H1 (cell line): ENCODE measurements around the gene HORMAD2. TPM values are rescaled to one million over a fixed set of nuclear protein-coding genes. Genes with fewer than 3 reads are reported as not detected.

Experiments
- CTCF ChIA-PET: fragments of 300-600 bp; sonication (Branson Sonifier 250); formaldehyde crosslinking; loops from one replicate; lab custom pipeline; 2021; ENCODE audit not compliant: partially characterized antibody; lab: Charles Lee
- POLR2A ChIA-PET: fragments of 300-600 bp; sonication (Branson Sonifier 250); formaldehyde crosslinking; loops from one replicate; lab custom pipeline; 2021; ENCODE audit warnings: inconsistent platforms; ENCODE audit not compliant: partially characterized antibody; lab: Charles Lee
- DNase-seq, 2 experiments: peaks; one replicate each; pipeline versions ENCODE4 v3.0.0 to v3.0.0-alpha.2; 2010 to 2022; ENCODE audit warnings: low spot score in 2 of 2, low read depth in 1 of 2, mixed read lengths in 1 of 2
- FAIRE-seq: peaks from 2 replicates; lab custom pipeline; 2011; peaks lifted over from hg19 to GRCh38; lab: Jason Lieb, UNC
- H2AFZ ChIP-seq: 2 replicates; pipeline ENCODE4 v1.8.1; 2012; ENCODE audit warnings: low read length, inconsistent platforms
- H2AK5ac ChIP-seq: 2 replicates; pipeline ENCODE4 v1.6.1; 2013; ENCODE audit warnings: low read depth, low read length
- H2BK120ac ChIP-seq: replicated peaks from 2 replicates; pipeline ENCODE3; 2013; ENCODE audit warnings: low read depth, low read length, inconsistent platforms
- H2BK12ac ChIP-seq: 2 replicates; pipeline ENCODE4 v1.6.1; 2013; ENCODE audit warnings: low read depth, low read length
- H2BK15ac ChIP-seq: 2 replicates; pipeline ENCODE4 v1.6.1; 2013; ENCODE audit warnings: low read length
- H2BK20ac ChIP-seq: 2 replicates; pipeline ENCODE4 v1.6.1; 2013; ENCODE audit warnings: low read length
- H2BK5ac ChIP-seq: 2 replicates; pipeline ENCODE4 v1.6.1; 2013; ENCODE audit warnings: low read depth, low read length
- H3K14ac ChIP-seq: 2 replicates; pipeline ENCODE4 v1.6.1; 2013; ENCODE audit warnings: inconsistent platforms; ENCODE audit not compliant: insufficient read length
- H3K18ac ChIP-seq: 2 replicates; pipeline ENCODE4 v1.6.1; 2013; ENCODE audit warnings: low read length; ENCODE audit errors: extremely low read depth
- H3K23ac ChIP-seq: 2 replicates; pipeline ENCODE4 v1.6.1; 2013; ENCODE audit warnings: inconsistent platforms; ENCODE audit not compliant: insufficient read length
- H3K23me2 ChIP-seq: 2 replicates; pipeline ENCODE4 v1.6.1; 2013; ENCODE audit warnings: low read depth, low read length
- H3K27ac ChIP-seq: 2 replicates; pipeline ENCODE4 v1.6.1; 2011; ENCODE audit warnings: low read depth, low read length, inconsistent platforms
- H3K27me3 ChIP-seq, 4 experiments: replicated peaks in 1 of 4; 1 replicate in 1 of 4; 2 replicates in 3 of 4; pipeline versions ENCODE4 v1.6.1 to v1.8.1; 2011 to 2013; ENCODE audit warnings: low read length in 3 of 4, mild to moderate bottlenecking in 3 of 4, inconsistent platforms in 2 of 4, mixed read lengths in 2 of 4, moderate library complexity in 1 of 4; ENCODE audit not compliant: control insufficient read depth in 3 of 4, insufficient read depth in 3 of 4; ENCODE audit errors: extremely low read depth in 1 of 4
- H3K36me3 ChIP-seq, 4 experiments: 2 replicates each; pipeline versions ENCODE4 v1.6.1 to v1.8.1; 2011 to 2013; ENCODE audit warnings: mild to moderate bottlenecking in 4 of 4, low read length in 3 of 4, moderate library complexity in 2 of 4, control low read depth in 1 of 4, inconsistent platforms in 1 of 4; ENCODE audit not compliant: insufficient read depth in 4 of 4, control insufficient read depth in 2 of 4
- H3K4ac ChIP-seq: replicated peaks from 2 replicates; pipeline ENCODE3; 2013; ENCODE audit warnings: low read length, low read depth, mixed read lengths, inconsistent platforms; ENCODE audit not compliant: insufficient read length
- H3K4me1 ChIP-seq, 4 experiments: replicated peaks in 1 of 4; 1 replicate in 1 of 4; 2 replicates in 3 of 4; pipeline versions ENCODE4 v1.6.1 to v1.8.1; 2011 to 2013; ENCODE audit warnings: low read length in 3 of 4, inconsistent platforms in 2 of 4, mixed read lengths in 1 of 4; ENCODE audit not compliant: insufficient read depth in 4 of 4, control insufficient read depth in 3 of 4
- H3K4me2 ChIP-seq, 2 experiments: 2 replicates each; pipeline versions ENCODE4 v1.6.1 to v1.8.1; 2011 to 2013; ENCODE audit warnings: low read depth in 2 of 2, low read length in 2 of 2, control low read depth in 1 of 2, inconsistent platforms in 1 of 2, mild to moderate bottlenecking in 1 of 2; ENCODE audit not compliant: insufficient read depth in 1 of 2
- H3K4me3 ChIP-seq, 4 experiments: fragments of 200-600, 300-600 bp in 1 of 4; sonication (generic), shearing (Covaris generic), sonication (Bioruptor Twin) in 1 of 4; 2 replicates each; pipeline versions ENCODE4 v1.5.1 to v1.8.1; 2011 to 2016; ENCODE audit warnings: low read length in 4 of 4, low read depth in 3 of 4, control low read depth in 2 of 4, inconsistent platforms in 2 of 4, mild to moderate bottlenecking in 2 of 4, mixed read lengths in 1 of 4, moderate library complexity in 1 of 4; ENCODE audit not compliant: insufficient read depth in 2 of 4; ENCODE audit errors: extremely low read depth in 1 of 4
- H3K56ac ChIP-seq: replicated peaks from 2 replicates; pipeline ENCODE3; 2013; ENCODE audit warnings: low read depth, mild to moderate bottlenecking, mixed read lengths, low read length, inconsistent platforms; ENCODE audit not compliant: insufficient read length
- H3K79me1 ChIP-seq: 2 replicates; pipeline ENCODE4 v1.6.1; 2013; ENCODE audit warnings: low read depth, low read length, control low read depth
- H3K79me2 ChIP-seq, 2 experiments: 2 replicates each; pipeline versions ENCODE4 v1.6.1 to v1.8.1; 2012 to 2013; ENCODE audit warnings: low read length in 2 of 2, mild to moderate bottlenecking in 2 of 2, inconsistent platforms in 1 of 2; ENCODE audit not compliant: insufficient read depth in 2 of 2, control insufficient read depth in 1 of 2
- H3K9ac ChIP-seq, 4 experiments: replicated peaks in 1 of 4; 1 replicate in 1 of 4; 2 replicates in 3 of 4; pipeline versions ENCODE4 v1.6.1 to v1.8.1; 2011 to 2013; ENCODE audit warnings: low read depth in 3 of 4, low read length in 3 of 4, control low read depth in 2 of 4, mild to moderate bottlenecking in 2 of 4, moderate library complexity in 2 of 4, inconsistent platforms in 1 of 4; ENCODE audit errors: extremely low read depth in 1 of 4
- H3K9me3 ChIP-seq, 2 experiments: 2 replicates each; pipeline versions ENCODE4 v1.6.1 to v1.8.1; 2012 to 2013; ENCODE audit warnings: mild to moderate bottlenecking in 2 of 2, moderate library complexity in 2 of 2, control low read depth in 1 of 2, inconsistent platforms in 1 of 2, low read depth in 1 of 2, low read length in 1 of 2, mixed read lengths in 1 of 2; ENCODE audit not compliant: insufficient read depth in 2 of 2
- H4K20me1 ChIP-seq, 2 experiments: replicated peaks in 1 of 2; 2 replicates each; pipeline versions ENCODE3 to v1.8.1; 2011 to 2013; ENCODE audit warnings: inconsistent platforms in 2 of 2, low read length in 2 of 2, mild to moderate bottlenecking in 1 of 2; ENCODE audit not compliant: insufficient read depth in 2 of 2, control insufficient read depth in 1 of 2
- H4K5ac ChIP-seq: 2 replicates; pipeline ENCODE4 v1.6.1; 2013; ENCODE audit warnings: low read length, low read depth, mixed read lengths, inconsistent platforms; ENCODE audit not compliant: insufficient read length
- H4K8ac ChIP-seq: 2 replicates; pipeline ENCODE4 v1.8.0; 2013; ENCODE audit warnings: mild to moderate bottlenecking, moderate library complexity, low read length, inconsistent platforms; ENCODE audit not compliant: insufficient read depth; ENCODE audit errors: extremely low read depth
- H4K91ac ChIP-seq: replicated peaks from 2 replicates; pipeline ENCODE3; 2013; ENCODE audit warnings: low read length, mixed read lengths, inconsistent platforms; ENCODE audit not compliant: insufficient read length
- CTBP2 ChIP-seq: IDR thresholded peaks from 2 replicates; pipeline ENCODE4 v1.7.0; 2011; ENCODE audit warnings: borderline replicate concordance, mild to moderate bottlenecking, moderate library complexity, mixed read lengths, low read length; ENCODE audit not compliant: insufficient read depth, insufficient read length
- FOSL1 ChIP-seq: IDR thresholded peaks from 2 replicates; pipeline ENCODE4 v1.6.1; 2011; ENCODE audit warnings: mild to moderate bottlenecking, low read depth, low read length, moderate library complexity; ENCODE audit not compliant: insufficient read depth
- MAFK ChIP-seq: IDR thresholded peaks from 2 replicates; pipeline ENCODE4 v1.6.1; 2012; ENCODE audit warnings: low read depth, mild to moderate bottlenecking, improper control_type of control experiment, low read length
- POU5F1 ChIP-seq: IDR thresholded peaks from 2 replicates; pipeline ENCODE4 v1.6.1; 2011; ENCODE audit warnings: low read depth, mild to moderate bottlenecking, low read length, moderate library complexity
- RAD21 ChIP-seq, 2 experiments: IDR thresholded peaks in 1 of 2; conservative IDR thresholded peaks in 1 of 2; 2 replicates each; pipeline ENCODE4 v1.6.1; 2011; ENCODE audit warnings: low read depth in 2 of 2, low read length in 2 of 2, improper control_type of control experiment in 1 of 2, inconsistent platforms in 1 of 2, mild to moderate bottlenecking in 1 of 2, moderate library complexity in 1 of 2
- RFX5 ChIP-seq: IDR thresholded peaks from 2 replicates; pipeline ENCODE4 v1.6.1; 2011; ENCODE audit warnings: low read depth, low read length, improper control_type of control experiment, borderline replicate concordance
- SIN3A ChIP-seq, 2 experiments: IDR thresholded peaks in 1 of 2; conservative IDR thresholded peaks in 1 of 2; 2 replicates each; pipeline ENCODE4 v1.6.1; 2011 to 2012; ENCODE audit warnings: low read length in 2 of 2, improper control_type of control experiment in 1 of 2, low read depth in 1 of 2, mild to moderate bottlenecking in 1 of 2
- TAF1 ChIP-seq: IDR thresholded peaks from 2 replicates; pipeline ENCODE4 v1.6.1; 2011; ENCODE audit warnings: mild to moderate bottlenecking, low read depth, low read length
- TCF12 ChIP-seq: IDR thresholded peaks from 2 replicates; pipeline ENCODE4 v1.6.1; 2011; ENCODE audit warnings: low read depth, mild to moderate bottlenecking, low read length
- WGBS, 2 experiments: shearing (Covaris generic) in 1 of 2; methylation state at CpG; one replicate each; pipeline versions ENCODE4 v1.1.6 to v1.1.7; 2013 to 2015; ENCODE audit warnings: low lambda C conversion rate in 2 of 2, mixed read lengths in 2 of 2, inconsistent platforms in 1 of 2, low coverage in 1 of 2, missing lambda C conversion rate in 1 of 2; ENCODE audit not compliant: insufficient replicate concordance in 2 of 2, insufficient coverage in 1 of 2, insufficient read length in 1 of 2; ENCODE audit errors: extremely low coverage in 1 of 2, missing lambda C conversion rate in 1 of 2; 5-methylcytosine and 5-hydroxymethylcytosine counted together
- polyA plus RNA-seq, 7 experiments: library from polyadenylated mRNA; depleted of rRNA in 3 of 7; stranded (reverse) in 5 of 7; unstranded in 2 of 7; fragments of >200 nt in 5 of 7; fragments of 200-250 nt in 2 of 7; gene quantifications; 1 replicate in 5 of 7; 2 replicates in 1 of 7; 4 replicates in 1 of 7; pipeline versions ENCODE4 v1.2.1 to v1.2.3, GENCODE V29; 2011 to 2013; ENCODE audit warnings: missing spikeins in 2 of 7, mixed read lengths in 2 of 7
- total RNA-seq: library from RNA; stranded (reverse); fragmentation: NEBNext Ultra II Directional; extraction: Animal tissue kit (Norgen Biotek cat#: 25700); gene quantifications from 2 replicates; pipeline ENCODE4 v1.2.1, GENCODE V29; 2021
- TF ChIP-seq, protein P1 (sequence below): IDR thresholded peaks from 2 replicates; pipeline ENCODE4 v1.6.1; 2011; ENCODE audit warnings: low read depth, mild to moderate bottlenecking, low read length; ENCODE audit not compliant: insufficient read depth

Gene HORMAD2
- total and polyA plus RNA-seq, 2 of the 8 experiments (the other 6 are each of a cell fraction or from before 2014, with no cell fraction given) = 0.03 TPM; not detected in 1

DNA sequence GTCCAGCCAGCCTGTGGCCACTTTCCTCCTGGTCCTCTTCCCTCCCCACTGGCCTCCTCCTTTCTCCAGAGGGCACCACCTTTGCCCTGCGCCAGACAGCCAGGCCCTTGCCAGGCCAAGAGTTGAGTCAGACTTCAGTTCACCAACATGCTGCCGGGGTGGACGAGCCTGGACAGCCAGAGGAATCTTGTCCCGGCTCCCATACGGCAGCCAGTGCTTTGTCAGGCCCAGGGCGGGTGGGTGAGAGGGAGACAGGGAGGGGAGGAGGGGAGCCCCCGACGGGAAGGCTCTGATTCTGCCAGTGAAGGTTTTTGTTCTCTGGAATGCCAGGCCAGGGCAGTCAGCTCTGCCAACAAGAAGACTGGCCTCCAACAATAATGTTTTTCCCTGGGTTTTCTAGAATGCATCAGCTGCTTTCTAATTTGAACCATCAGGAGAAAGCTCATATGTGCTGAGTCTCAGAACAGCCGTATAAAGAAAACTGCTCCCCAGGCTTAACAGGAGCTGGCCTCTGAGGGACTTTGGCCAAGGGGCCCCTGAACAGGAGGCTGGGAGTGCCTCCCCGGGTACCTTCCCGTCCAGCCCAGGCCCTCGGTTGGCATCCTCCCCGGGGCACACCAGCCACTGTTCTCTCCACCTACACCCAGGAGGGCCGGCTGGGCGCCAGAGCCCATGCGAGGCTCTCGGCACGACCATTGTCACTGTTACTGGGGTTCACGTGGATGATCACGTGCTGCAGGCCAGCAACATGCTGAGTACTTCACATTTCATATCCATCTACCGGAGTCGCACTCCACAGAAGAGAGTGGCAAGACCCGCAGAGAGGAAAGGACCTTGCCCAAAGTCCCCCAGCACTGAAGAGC is 137.7 kb downstream of the HORMAD2 start:
- WGBS, 2 experiments = 91% methylated on average over 21 of the region's 23 CpGs; no CpG with 5 or more reads in 1 of the 2 experiments
- Histone ChIP-seq H3K36me3 (no peaks in the 10 kb centered on the region), H3K27me3 (peaks cover 0 to 3% (median 0%) of the 10 kb centered on the region in 4 experiments; a peak in 1 of 7 replicates), H2BK15ac (no peak overlapping the region), H2BK120ac (no peak overlapping the region), H3K56ac (no peak overlapping the region), H3K4ac (peak overlapping the region; percentile 78), H4K20me1 (peaks cover 0 to 2% of the 10 kb centered on the region in 2 experiments), H3K9me3 (no peaks in the 10 kb centered on the region), H3K9ac (no peak overlapping the region), H2BK5ac (no peak overlapping the region), H4K8ac (peak overlapping the region; percentile 53; the same call in 1 of the 2 replicates), H3K4me2 (no peak overlapping the region), H3K23ac (no peak overlapping the region), H3K4me1 (peaks cover 0 to 13% (median 7%) of the 10 kb centered on the region in 4 experiments; a peak in 6 of 7 replicates), H4K5ac (no peak overlapping the region), H2AFZ (no peak overlapping the region; the same call in 1 of the 2 replicates), H3K18ac (peak overlapping the region; percentile 60; the same call in 1 of the 2 replicates), H4K91ac (no peak overlapping the region), H3K14ac (no peak overlapping the region), H3K79me2 (no peaks in the 10 kb centered on the region), H2BK12ac (peak overlapping the region; percentile 71; the same call in 1 of the 2 replicates), H3K27ac (no peak overlapping the region), H3K23me2 (no peaks in the 10 kb centered on the region; the same call in none of the 2 replicates), H3K4me3 (no peak overlapping the region), H2AK5ac (peak overlapping the region; percentile 28; the same call in 1 of the 2 replicates), H2BK20ac (no peak overlapping the region), H3K79me1 (no peaks in the 10 kb centered on the region)
- FAIRE-seq (no peak), DNase-seq (no peak)
- ChIA-PET POLR2A (no interaction called here), CTCF (interaction anchor here (0.7 to 1.4 kb wide), 7 partner anchors 9 to 109 kb away, joined by 3 read pairs; no protein-coding TSS in a partner anchor)
- TF ChIP-seq RAD21 (IDR thresholded peaks at IDR 0.05 in 1 of 2, conservative IDR thresholded peaks at IDR 0.05 in 1 of 2; ENCODE audit: low read depth in 2 of 2, low read length in 2 of 2) = no peak
- TF ChIP-seq, protein P1, sequence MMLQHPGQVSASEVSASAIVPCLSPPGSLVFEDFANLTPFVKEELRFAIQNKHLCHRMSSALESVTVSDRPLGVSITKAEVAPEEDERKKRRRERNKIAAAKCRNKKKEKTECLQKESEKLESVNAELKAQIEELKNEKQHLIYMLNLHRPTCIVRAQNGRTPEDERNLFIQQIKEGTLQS = no peak
- no peak for TF ChIP-seq TCF12
- TF ChIP-seq TAF1 = no peak
- TF ChIP-seq SIN3A (conservative IDR thresholded peaks at IDR 0.05 in 1 of 2, IDR thresholded peaks at IDR 0.05 in 1 of 2; ENCODE audit: low read depth in 1 of 2, low read length in 2 of 2) = no peak
- TF ChIP-seq RFX5 = no peak
- TF ChIP-seq MAFK = no peak
- TF ChIP-seq CTBP2 = no peak
- TF ChIP-seq FOSL1 = no peak
- TF ChIP-seq POU5F1 = no peak
